Prostate gland (tissue), 2 donors: ENCODE measurements around the gene MECR.

Source experiments
- CTCF ChIP-seq, 4 experiments: fragments of 200-600 bp in 2 of 4; fragments of 450-650 bp in 2 of 4; sonication (generic) in 2 of 4; IDR thresholded peaks; 1 replicate in 3 of 4; 2 replicates in 1 of 4; pipeline ENCODE4 v1.5.1; 2016 to 2019; ENCODE audit warnings: antibody characterized with exemption in 4 of 4, mild to moderate bottlenecking in 2 of 4, moderate library complexity in 2 of 4
- POLR2A ChIP-seq: fragments of 450-650 bp; IDR thresholded peaks from one replicate; pipeline ENCODE4 v1.6.1; 2016; ENCODE audit warnings: antibody characterized with exemption, mild to moderate bottlenecking

- TF ChIP-seq CTCF (IDR thresholded peaks at IDR 0.05), result no peak
- TF ChIP-seq POLR2A, result no peak
These were observed 44.7 kb upstream of the MECR start for GRCh38 chr1:29275435-29275834.
